Natural killer cell (primary cell): ENCODE data around the gene ARRDC3. TPM values are rescaled to one million over a fixed set of nuclear protein-coding genes. Genes with fewer than 3 reads are reported as not detected.
A peak's percentile ranks its signal among the peaks of the same experiment; 100 is the strongest.
"Not testable (repeated sequence)": the region's sequence is repeated elsewhere in the genome, so short reads cannot be mapped to it uniquely, and the experiment has no call there.

Experiments
- ATAC-seq, 3 donors: fragments of 150-1000 bp in 2 of 3; fragments of 200-7000 bp in 1 of 3; cut with Tn5 transposase; 1 replicate in 1 of 3; 2 replicates in 2 of 3; pipeline ENCODE4 v1.10.0; 2021; ENCODE audit warnings: mild to moderate bottlenecking in 2 of 3, moderate library complexity in 2 of 3
- DNase-seq, 2 donors: peaks; one replicate each; pipeline versions ENCODE4 v3.0.0 to v3.0.0-alpha.2; 2013 to 2021; ENCODE audit warnings: mixed read lengths in 1 of 2
- H3K27ac ChIP-seq: one replicate; pipeline ENCODE4 v1.5.1; 2013; ENCODE audit warnings: mild to moderate bottlenecking, low read length
- H3K27me3 ChIP-seq: one replicate; pipeline ENCODE4 v1.6.1; 2013; ENCODE audit warnings: low read length; ENCODE audit not compliant: control insufficient read depth, insufficient read depth
- H3K36me3 ChIP-seq: one replicate; pipeline ENCODE4 v1.6.1; 2013; ENCODE audit warnings: low read length; ENCODE audit not compliant: control insufficient read depth, insufficient read depth
- H3K4me1 ChIP-seq: one replicate; pipeline ENCODE4 v1.6.1; 2013; ENCODE audit warnings: low read length; ENCODE audit not compliant: control insufficient read depth, insufficient read depth
- H3K4me3 ChIP-seq: one replicate; pipeline ENCODE4 v1.5.1; 2013; ENCODE audit warnings: low read length
- H3K9me3 ChIP-seq: one replicate; pipeline ENCODE4 v1.6.1; 2013; ENCODE audit warnings: low read length; ENCODE audit not compliant: control insufficient read depth, insufficient read depth
- H3K27ac Mint-ChIP-seq, 2 donors: one replicate each; pipeline ENCODE4 v1.8.0; 2022; ENCODE audit warnings: mild to moderate bottlenecking in 2 of 2, mixed read lengths in 2 of 2, moderate library complexity in 1 of 2
- H3K27me3 Mint-ChIP-seq, 2 donors: one replicate each; pipeline ENCODE4 v1.8.0; 2022; ENCODE audit warnings: low read depth in 2 of 2, mixed read lengths in 2 of 2
- H3K36me3 Mint-ChIP-seq: one replicate; pipeline ENCODE4 v1.8.0; 2022; ENCODE audit warnings: mixed read lengths
- H3K4me1 Mint-ChIP-seq, 2 donors: one replicate each; pipeline ENCODE4 v1.8.0; 2022; ENCODE audit warnings: mixed read lengths in 2 of 2
- H3K4me3 Mint-ChIP-seq: one replicate; pipeline ENCODE4 v1.8.0; 2022; ENCODE audit warnings: mild to moderate bottlenecking, moderate library complexity, mixed read lengths
- H3K9me3 Mint-ChIP-seq, 2 donors: one replicate each; pipeline ENCODE4 v1.8.0; 2022; ENCODE audit warnings: mixed read lengths in 2 of 2
- WGBS: methylation state at CpG from one replicate; pipeline ENCODE4 v1.1.7; 2013; ENCODE audit warnings: missing lambda C conversion rate; ENCODE audit not compliant: insufficient coverage; 5-methylcytosine and 5-hydroxymethylcytosine counted together
- intact Hi-C: fragments of 100-400 bp; cut with micrococcal nuclease; formaldehyde crosslinking; loops from one replicate; pipeline ENCODE4 v1.14.2; 2022
- total RNA-seq, 4 donors: library from RNA; stranded (reverse); fragments of 120-200 nt in 1 of 4; gene quantifications; one replicate each; pipeline versions ENCODE4 v1.2.3 to v1.2.4, GENCODE V29; 2013 to 2022
- TF ChIP-seq, protein P1 (sequence below): fragments of 200-600 bp; IDR thresholded peaks from one replicate; pipeline ENCODE4 v1.8.0; 2022; ENCODE audit warnings: antibody characterized with exemption

The ARRDC3 gene
- total RNA-seq, 3 donors from 2014 or later (not counting 1 experiment from before 2014, with no cell fraction given): 117 to 375 (median 133) TPM

GRCh38 chr5:91357806-91358205 is 25.3 kb downstream of the ARRDC3 start:
- Mint-ChIP-seq H3K9me3 (peaks cover 3 to 5% of the 10 kb centered on the region in 2 donors), H3K27me3 (peaks cover 0 to 7% of the 10 kb centered on the region in 2 donors), H3K27ac (no peak overlapping the region), H3K4me3 (no peak overlapping the region), H3K36me3 (peaks cover 8% of the 10 kb centered on the region), H3K4me1 (peaks cover 10 to 13% of the 10 kb centered on the region in 2 donors)
- Histone ChIP-seq H3K27ac (no peak overlapping the region), H3K36me3 (no peaks in the 10 kb centered on the region), H3K9me3 (peaks cover 4% of the 10 kb centered on the region), H3K4me1 (peaks cover 6% of the 10 kb centered on the region), H3K4me3 (no peak overlapping the region), H3K27me3 (no peaks in the 10 kb centered on the region)
- DNase-seq: no peak
- no peak for ATAC-seq
- 100% methylated on average over 1 of the region's 2 CpGs for WGBS
- TF ChIP-seq, protein P1, sequence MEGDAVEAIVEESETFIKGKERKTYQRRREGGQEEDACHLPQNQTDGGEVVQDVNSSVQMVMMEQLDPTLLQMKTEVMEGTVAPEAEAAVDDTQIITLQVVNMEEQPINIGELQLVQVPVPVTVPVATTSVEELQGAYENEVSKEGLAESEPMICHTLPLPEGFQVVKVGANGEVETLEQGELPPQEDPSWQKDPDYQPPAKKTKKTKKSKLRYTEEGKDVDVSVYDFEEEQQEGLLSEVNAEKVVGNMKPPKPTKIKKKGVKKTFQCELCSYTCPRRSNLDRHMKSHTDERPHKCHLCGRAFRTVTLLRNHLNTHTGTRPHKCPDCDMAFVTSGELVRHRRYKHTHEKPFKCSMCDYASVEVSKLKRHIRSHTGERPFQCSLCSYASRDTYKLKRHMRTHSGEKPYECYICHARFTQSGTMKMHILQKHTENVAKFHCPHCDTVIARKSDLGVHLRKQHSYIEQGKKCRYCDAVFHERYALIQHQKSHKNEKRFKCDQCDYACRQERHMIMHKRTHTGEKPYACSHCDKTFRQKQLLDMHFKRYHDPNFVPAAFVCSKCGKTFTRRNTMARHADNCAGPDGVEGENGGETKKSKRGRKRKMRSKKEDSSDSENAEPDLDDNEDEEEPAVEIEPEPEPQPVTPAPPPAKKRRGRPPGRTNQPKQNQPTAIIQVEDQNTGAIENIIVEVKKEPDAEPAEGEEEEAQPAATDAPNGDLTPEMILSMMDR: no peak
- intact Hi-C loops: no loop called here

DNA sequence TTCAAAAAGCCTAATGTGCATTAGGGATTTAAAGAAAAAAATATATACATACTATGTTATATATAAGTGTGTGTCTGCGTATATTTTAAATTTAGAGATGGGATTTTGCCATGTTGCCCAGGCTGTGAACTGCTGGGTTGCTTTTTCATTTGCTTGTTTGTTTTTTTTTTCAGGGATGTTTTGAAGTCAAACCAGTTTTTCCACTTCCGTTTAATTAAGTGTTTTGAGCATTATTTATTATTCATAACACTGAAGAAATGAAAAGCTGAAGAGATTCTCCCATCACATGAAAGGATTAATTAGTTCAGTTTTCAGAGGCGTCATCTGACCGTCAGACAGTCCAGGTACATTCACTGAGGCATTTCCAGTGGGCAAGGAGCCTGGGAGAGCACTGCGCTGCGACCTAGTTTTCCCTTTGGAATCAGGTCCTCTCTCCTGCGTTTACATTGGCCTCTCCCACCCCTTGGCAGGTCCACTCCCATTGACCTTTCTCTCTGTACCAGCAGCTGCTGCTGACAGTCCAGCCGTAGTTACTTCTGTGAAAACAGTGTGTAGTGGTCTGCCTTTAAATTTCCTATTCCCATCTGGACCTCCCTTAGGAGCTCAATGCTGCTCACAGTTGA is 26.0 kb downstream of the ARRDC3 start:
- no peak overlapping the region for H3K4me3 ChIP-seq
- peaks cover 8% of the 10 kb centered on the region for H3K36me3 Mint-ChIP-seq
- TF ChIP-seq, protein P1: no peak
- intact Hi-C loops: no loop called here
- no peaks in the 10 kb centered on the region for H3K27me3 ChIP-seq
- peaks cover 0 to 7% of the 10 kb centered on the region in 2 donors for H3K27me3 Mint-ChIP-seq
- no peak overlapping the region for H3K4me3 Mint-ChIP-seq
- no peak for ATAC-seq
- WGBS: 93% methylated on average over 7 of the region's 8 CpGs
- H3K36me3 ChIP-seq: no peaks in the 10 kb centered on the region
- no peak overlapping the region for H3K27ac ChIP-seq
- no peak overlapping the region for H3K27ac Mint-ChIP-seq
- H3K4me1 ChIP-seq: peaks cover 6% of the 10 kb centered on the region
- peaks cover 10 to 13% of the 10 kb centered on the region in 2 donors for H3K4me1 Mint-ChIP-seq
- DNase-seq: no peak
- peaks cover 3 to 5% of the 10 kb centered on the region in 2 donors for H3K9me3 Mint-ChIP-seq
- H3K9me3 ChIP-seq: peaks cover 4% of the 10 kb centered on the region

GRCh38 chr5:91354867-91355266 is 28.2 kb downstream of the ARRDC3 start:
- ATAC-seq: peak in 1 of 3 donors; percentile 18
- H3K9me3 ChIP-seq, H3K36me3 Mint-ChIP-seq, H3K27ac ChIP-seq, H3K4me3 Mint-ChIP-seq, H3K4me1 Mint-ChIP-seq, intact Hi-C loops, H3K27me3 ChIP-seq, H3K27ac Mint-ChIP-seq, H3K36me3 ChIP-seq, H3K9me3 Mint-ChIP-seq, H3K4me3 ChIP-seq, H3K4me1 ChIP-seq, H3K27me3 Mint-ChIP-seq, DNase-seq: not testable (repeated sequence)
- 61% methylated on average over 3 of the region's 4 CpGs for WGBS

DNA sequence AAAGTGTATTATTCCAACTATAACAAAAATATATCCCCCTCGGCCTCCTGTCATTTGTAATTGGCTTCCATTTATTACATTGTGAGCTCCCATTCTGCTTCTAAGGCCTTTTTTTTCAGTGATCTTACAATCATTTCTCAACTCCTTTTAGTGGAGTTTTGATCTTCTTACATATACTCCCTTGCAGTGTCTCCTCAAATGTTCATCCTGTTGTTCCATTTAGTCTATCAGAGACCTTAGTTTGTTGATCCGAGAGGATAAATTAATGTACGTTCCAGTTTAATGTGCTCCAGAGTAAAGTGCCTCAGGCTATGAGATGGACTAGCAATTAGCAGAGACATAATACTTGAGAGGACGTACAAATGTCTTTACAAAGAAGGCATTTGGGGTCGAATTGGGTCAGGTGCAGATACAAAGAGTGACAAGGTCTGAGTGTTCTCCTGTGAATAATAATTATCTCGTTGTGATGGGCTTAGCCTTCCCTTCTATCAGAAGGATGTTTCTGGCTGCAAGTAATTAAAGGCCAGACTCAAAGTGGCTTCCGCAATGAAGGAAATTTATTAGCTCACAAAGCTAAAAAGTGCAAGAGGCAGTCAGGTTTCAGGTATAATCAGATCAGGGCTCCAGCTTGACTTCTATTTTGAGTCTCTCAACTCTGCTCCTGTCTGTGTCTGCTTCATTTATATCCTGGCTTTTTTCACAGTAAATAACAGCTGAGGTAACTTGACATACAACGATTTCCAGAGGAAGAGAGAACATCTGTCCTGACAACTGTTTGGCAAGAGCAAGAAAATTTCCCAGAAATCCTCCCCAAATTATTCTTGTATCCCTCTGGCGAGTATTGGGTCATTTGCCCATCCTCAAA is 30.1 kb downstream of the ARRDC3 start:
- no peaks in the 10 kb centered on the region for H3K9me3 Mint-ChIP-seq
- peaks cover 2 to 7% of the 10 kb centered on the region in 2 donors for H3K27me3 Mint-ChIP-seq
- H3K4me1 ChIP-seq: peaks cover 6% of the 10 kb centered on the region
- H3K27ac ChIP-seq: no peak overlapping the region
- DNase-seq (no peak), ATAC-seq (no peak)
- H3K36me3 Mint-ChIP-seq: no peaks in the 10 kb centered on the region
- no peaks in the 10 kb centered on the region for H3K27me3 ChIP-seq
- intact Hi-C loops: no loop called here
- H3K9me3 ChIP-seq: no peaks in the 10 kb centered on the region
- no peak overlapping the region for H3K27ac Mint-ChIP-seq
- TF ChIP-seq, protein P1: no peak
- no peak overlapping the region for H3K4me3 ChIP-seq
- no peaks in the 10 kb centered on the region for H3K4me1 Mint-ChIP-seq
- WGBS: 92% methylated on average over 9 of the region's 9 CpGs
- no peaks in the 10 kb centered on the region for H3K36me3 ChIP-seq
- H3K4me3 Mint-ChIP-seq: no peak overlapping the region
